Left hindlimb (tissue), 1 donor: Measurements from ENCODE around the gene ABHD17B.
"Not testable (repeated sequence)": the region's sequence is repeated elsewhere in the genome, so short reads cannot be mapped to it uniquely, and the experiment has no call there.

ENCODE experiments used
- DNase-seq: peaks from one replicate; pipeline ENCODE4 v3.0.0-alpha.2; 2018

Gene ABHD17B

GRCh38 chr9:71911061-71911907, at the start of gene ABHD17B, which contains the start of gene C9orf85:
ABHD17B (minus strand) TSS chr9:71911193; CDS start chr9:71875080, 36,113 bp downstream.
C9orf85 (plus strand) TSS chr9:71911639; CDS start chr9:71911735, 96 bp downstream.
- DNase-seq, result peak; percentile 99

GRCh38 chr9:71955300-71955915, 44.4 kb upstream of the ABHD17B start:
- no peak for DNase-seq

GRCh38 chr9:71954652-71955051, 43.7 kb upstream of the ABHD17B start:
- not testable (repeated sequence) for DNase-seq

- no peak for DNase-seq
Observed at GRCh38 chr9:71944754-71945375, 33.9 kb upstream of the ABHD17B start.

- no peak for DNase-seq
Observed at GRCh38 chr9:71941998-71942567, 31.1 kb upstream of the ABHD17B start.

GRCh38 chr9:71941060-71941568, 30.1 kb upstream of the ABHD17B start:
- DNase-seq, result no peak

GRCh38 chr9:71937898-71938297, 26.9 kb upstream of the ABHD17B start:
- no peak for DNase-seq

GRCh38 chr9:71937070-71937625, 26.2 kb upstream of the ABHD17B start:
- no peak for DNase-seq

GRCh38 chr9:71936066-71936465, 25.1 kb upstream of the ABHD17B start:
- no peak for DNase-seq

- no peak for DNase-seq
Observed at GRCh38 chr9:71931166-71931565, 20.2 kb upstream of the ABHD17B start.

GRCh38 chr9:71929791-71930440, 18.9 kb upstream of the ABHD17B start:
- DNase-seq, result no peak

GRCh38 chr9:71929223-71929622, 18.2 kb upstream of the ABHD17B start:
- no peak for DNase-seq

GRCh38 chr9:71928806-71929205, 17.8 kb upstream of the ABHD17B start:
- no peak for DNase-seq

- no peak for DNase-seq
Observed at GRCh38 chr9:71928376-71928775, 17.4 kb upstream of the ABHD17B start.

- no peak for DNase-seq
Observed at GRCh38 chr9:71925834-71926233, 14.8 kb upstream of the ABHD17B start.

GRCh38 chr9:71924576-71924975, 13.6 kb upstream of the ABHD17B start:
- DNase-seq, result no peak

GRCh38 chr9:71921190-71921814, 10.3 kb upstream of the ABHD17B start:
- DNase-seq, result no peak

GRCh38 chr9:71920456-71921189, 9.6 kb upstream of the ABHD17B start:
- DNase-seq, result no peak

- no peak for DNase-seq
Observed at GRCh38 chr9:71918419-71918818, 7.4 kb upstream of the ABHD17B start.

- no peak for DNase-seq
Observed at GRCh38 chr9:71916834-71917534, 6.0 kb upstream of the ABHD17B start.
